ENCODE data around the gene TADA1.

The TADA1 gene

GRCh38 chr1:166868639-166869038, 7.4 kb downstream of the TADA1 start:
- Histone ChIP-seq H4K20me1 (ENCODE audit: insufficient read depth, low read length) (no peaks in the 10 kb centered on the region), H3K79me2 (ENCODE audit: low read length) (peaks cover 74% of the 10 kb centered on the region)

GRCh38 chr1:166865926-166866325, 10.1 kb downstream of the TADA1 start:
- Histone ChIP-seq H3K4me1 (ENCODE audit: low read length) (peaks cover 6% of the 10 kb centered on the region; the same call in 1 of the 2 replicates), H3F3A (ENCODE audit: insufficient read depth, low read length) (no peaks in the 10 kb centered on the region), H3K79me2 (ENCODE audit: low read length) (peaks cover 51% of the 10 kb centered on the region), H3K27ac (ENCODE audit: low read length) (no peak overlapping the region), H3K4me3 (ENCODE audit: low read length) (no peak overlapping the region), H3K9me2 (replicated peaks; ENCODE audit: insufficient read depth, low read length) (no peaks in the 10 kb centered on the region), H3K36me3 (replicated peaks; ENCODE audit: insufficient read depth, low read length) (peaks cover 20% of the 10 kb centered on the region), H4K20me1 (ENCODE audit: insufficient read depth, low read length) (no peaks in the 10 kb centered on the region), H3K9ac (ENCODE audit: low read length) (no peak overlapping the region), H3K27me3 (replicated peaks; ENCODE audit: insufficient read depth, low read length) (no peaks in the 10 kb centered on the region), H3K9me3 (replicated peaks; ENCODE audit: insufficient read depth, low read length) (no peaks in the 10 kb centered on the region), H2AFZ (ENCODE audit: low read length) (no peak overlapping the region), H3K4me2 (ENCODE audit: low read depth, low read length) (no peak overlapping the region)
- DNase-seq, result no peak
- no peak for TF ChIP-seq EZH2 (optimal IDR thresholded peaks at IDR 0.05; ENCODE audit: low read depth, low read length)
- TF ChIP-seq EZH2phosphoT487 (IDR thresholded peaks at IDR 0.05; ENCODE audit: low read length), result no peak
- TF ChIP-seq, protein P1, sequence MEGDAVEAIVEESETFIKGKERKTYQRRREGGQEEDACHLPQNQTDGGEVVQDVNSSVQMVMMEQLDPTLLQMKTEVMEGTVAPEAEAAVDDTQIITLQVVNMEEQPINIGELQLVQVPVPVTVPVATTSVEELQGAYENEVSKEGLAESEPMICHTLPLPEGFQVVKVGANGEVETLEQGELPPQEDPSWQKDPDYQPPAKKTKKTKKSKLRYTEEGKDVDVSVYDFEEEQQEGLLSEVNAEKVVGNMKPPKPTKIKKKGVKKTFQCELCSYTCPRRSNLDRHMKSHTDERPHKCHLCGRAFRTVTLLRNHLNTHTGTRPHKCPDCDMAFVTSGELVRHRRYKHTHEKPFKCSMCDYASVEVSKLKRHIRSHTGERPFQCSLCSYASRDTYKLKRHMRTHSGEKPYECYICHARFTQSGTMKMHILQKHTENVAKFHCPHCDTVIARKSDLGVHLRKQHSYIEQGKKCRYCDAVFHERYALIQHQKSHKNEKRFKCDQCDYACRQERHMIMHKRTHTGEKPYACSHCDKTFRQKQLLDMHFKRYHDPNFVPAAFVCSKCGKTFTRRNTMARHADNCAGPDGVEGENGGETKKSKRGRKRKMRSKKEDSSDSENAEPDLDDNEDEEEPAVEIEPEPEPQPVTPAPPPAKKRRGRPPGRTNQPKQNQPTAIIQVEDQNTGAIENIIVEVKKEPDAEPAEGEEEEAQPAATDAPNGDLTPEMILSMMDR (IDR thresholded peaks at IDR 0.05; ENCODE audit: low read length), result no peak

More at GRCh38 chr1:166868639-166869038, 7.4 kb downstream of the TADA1 start:
- H3F3A ChIP-seq (ENCODE audit: insufficient read depth, low read length), result no peaks in the 10 kb centered on the region
- no peaks in the 10 kb centered on the region for H3K9me2 ChIP-seq (replicated peaks; ENCODE audit: insufficient read depth, low read length)
- H3K9me3 ChIP-seq (replicated peaks; ENCODE audit: insufficient read depth, low read length), result no peaks in the 10 kb centered on the region
- no peak overlapping the region; the same call in 1 of the 2 replicates for H3K27ac ChIP-seq (ENCODE audit: low read length)
- peaks cover 8% of the 10 kb centered on the region; the same call in 1 of the 2 replicates for H3K36me3 ChIP-seq (replicated peaks; ENCODE audit: insufficient read depth, low read length)
- no peak overlapping the region for H3K9ac ChIP-seq (ENCODE audit: low read length)
- no peaks in the 10 kb centered on the region for H3K27me3 ChIP-seq (replicated peaks; ENCODE audit: insufficient read depth, low read length)
- no peak overlapping the region for H3K4me3 ChIP-seq (ENCODE audit: low read length)
- no peak for TF ChIP-seq EZH2phosphoT487 (IDR thresholded peaks at IDR 0.05; ENCODE audit: low read length)
- no peak for TF ChIP-seq EZH2 (optimal IDR thresholded peaks at IDR 0.05; ENCODE audit: low read depth, low read length)
- TF ChIP-seq, protein P1 (IDR thresholded peaks at IDR 0.05; ENCODE audit: low read length), result no peak
- H3K4me1 ChIP-seq (ENCODE audit: low read length), result peaks cover 6% of the 10 kb centered on the region; the same call in 1 of the 2 replicates
- H3K4me2 ChIP-seq (ENCODE audit: low read depth, low read length), result no peak overlapping the region
- no peak for DNase-seq
- H2AFZ ChIP-seq (ENCODE audit: low read length), result no peak overlapping the region

DNA sequence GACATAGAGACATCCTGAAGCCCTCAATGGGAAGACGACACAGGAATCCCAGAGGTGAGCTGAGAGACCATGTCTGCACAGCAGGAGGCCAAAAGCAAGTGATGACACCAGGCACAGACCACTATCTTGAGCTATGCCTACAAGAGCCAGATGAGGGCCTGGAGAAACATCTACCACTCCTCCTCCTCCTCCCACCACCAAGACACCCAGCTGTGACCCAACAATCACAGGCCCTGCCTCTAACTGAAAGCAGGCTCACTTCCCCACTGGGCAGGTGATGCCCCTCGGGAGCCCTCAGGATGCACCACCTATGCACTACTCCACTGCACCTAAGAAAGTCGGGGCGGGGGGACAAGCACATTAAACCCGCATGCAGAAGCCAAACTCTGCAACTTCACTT, 16.5 kb downstream of the TADA1 start:
- H3K9me3 ChIP-seq (replicated peaks; ENCODE audit: insufficient read depth, low read length), result no peaks in the 10 kb centered on the region
- H3K9ac ChIP-seq (ENCODE audit: low read length), result no peak overlapping the region
- no peak overlapping the region for H3K27ac ChIP-seq (ENCODE audit: low read length)
- no peak overlapping the region for H3K4me2 ChIP-seq (ENCODE audit: low read depth, low read length)
- no peak overlapping the region for H3K4me3 ChIP-seq (ENCODE audit: low read length)
- H3K9me2 ChIP-seq (replicated peaks; ENCODE audit: insufficient read depth, low read length), result no peaks in the 10 kb centered on the region
- peaks cover 6% of the 10 kb centered on the region; the same call in 1 of the 2 replicates for H3F3A ChIP-seq (ENCODE audit: insufficient read depth, low read length)
- peaks cover 35% of the 10 kb centered on the region for H3K36me3 ChIP-seq (replicated peaks; ENCODE audit: insufficient read depth, low read length)
- peaks cover 14% of the 10 kb centered on the region; the same call in 1 of the 2 replicates for H3K79me2 ChIP-seq (ENCODE audit: low read length)
- no peak overlapping the region for H2AFZ ChIP-seq (ENCODE audit: low read length)
- no peaks in the 10 kb centered on the region for H3K4me1 ChIP-seq (ENCODE audit: low read length)
- H3K27me3 ChIP-seq (replicated peaks; ENCODE audit: insufficient read depth, low read length), result no peaks in the 10 kb centered on the region
- TF ChIP-seq EZH2 (optimal IDR thresholded peaks at IDR 0.05; ENCODE audit: low read depth, low read length), result no peak
- TF ChIP-seq, protein P1 (IDR thresholded peaks at IDR 0.05; ENCODE audit: low read length), result no peak
- TF ChIP-seq EZH2phosphoT487 (IDR thresholded peaks at IDR 0.05; ENCODE audit: low read length), result no peak
- no peaks in the 10 kb centered on the region for H4K20me1 ChIP-seq (ENCODE audit: insufficient read depth, low read length)
- no peak for DNase-seq

Measured in MM.1S (cell line).